ENCODE results near the gene ADM.

The ADM gene

DNA sequence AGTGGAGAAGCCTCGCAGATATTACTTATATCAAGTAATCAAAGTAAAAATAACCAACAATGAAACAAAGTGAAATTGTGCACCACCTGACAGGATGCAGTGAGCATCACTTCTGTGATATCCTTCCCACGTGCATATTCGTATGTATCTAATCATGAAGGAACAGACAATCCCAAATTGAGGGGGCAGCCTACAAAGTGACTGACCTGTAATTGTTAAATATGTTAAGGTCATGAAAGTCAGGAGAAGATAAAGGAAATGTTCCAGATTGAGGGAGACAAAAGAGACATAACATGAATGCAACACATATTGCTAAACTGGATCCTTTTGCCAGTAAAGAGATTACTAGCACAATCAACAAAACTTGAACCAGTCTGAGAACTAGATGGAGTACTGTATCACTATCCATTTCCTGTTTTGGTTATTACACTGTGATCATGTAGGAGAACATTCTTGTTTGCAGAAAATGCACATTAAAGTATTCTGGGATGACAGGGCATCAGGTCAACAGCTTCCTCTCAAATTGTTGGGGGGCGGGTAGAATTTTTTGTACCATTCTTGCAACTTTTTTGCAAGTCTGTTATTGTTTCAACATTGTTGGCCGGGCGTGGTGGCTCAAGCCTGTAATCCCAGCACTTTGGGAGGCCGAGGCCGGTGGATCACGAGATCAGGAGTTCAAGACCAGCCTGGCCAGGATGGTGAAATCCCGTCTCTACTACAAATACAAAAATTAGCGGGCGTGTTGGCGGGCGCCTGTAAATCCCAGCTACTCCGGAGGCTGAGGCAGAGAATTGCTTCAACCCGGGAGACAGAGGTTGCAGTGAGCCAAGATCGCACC lies 12.9 kb upstream of the ADM start:
- no peak for DNase-seq

DNA sequence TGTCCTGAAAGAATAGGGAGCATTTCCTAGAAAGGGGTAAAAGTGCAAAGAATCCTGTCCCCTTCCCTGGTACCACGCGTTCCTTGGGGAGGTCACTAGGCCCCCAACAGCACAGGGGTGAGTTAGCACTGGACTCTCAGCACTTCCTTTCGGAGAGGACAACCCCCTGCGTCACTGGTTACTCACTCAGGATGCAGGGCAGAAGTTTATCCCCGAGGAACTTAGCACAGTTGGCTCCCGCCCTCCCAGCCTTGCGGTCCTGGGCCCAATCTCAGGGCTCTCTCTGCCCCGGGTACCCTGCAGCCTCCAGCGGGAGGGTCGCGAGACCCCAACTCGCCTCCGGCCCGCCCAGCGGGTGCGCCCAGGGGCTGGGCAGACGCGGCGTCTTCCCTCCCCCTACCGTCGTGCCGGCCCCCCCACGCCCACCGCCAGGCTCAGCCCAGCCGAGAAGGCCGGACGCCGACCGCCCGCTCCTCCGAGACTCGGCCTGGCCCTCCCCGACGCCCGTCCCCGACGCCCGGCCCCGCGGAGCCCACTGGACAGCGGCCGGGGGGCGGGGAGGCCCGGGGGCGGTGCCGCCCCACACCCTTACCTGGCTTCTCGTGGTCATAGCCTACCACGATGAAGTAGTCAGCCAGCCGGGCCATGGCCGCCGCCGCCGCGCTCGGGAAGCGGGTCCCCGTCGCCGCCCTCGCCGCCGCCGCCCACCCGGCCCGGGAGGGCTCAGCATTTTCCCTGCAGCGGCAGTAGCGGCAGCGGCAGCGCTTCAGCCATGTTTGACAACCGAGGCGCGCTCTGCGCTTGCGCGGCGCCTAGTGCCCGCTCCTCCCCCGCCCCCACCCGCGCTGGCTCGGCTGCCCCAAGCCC lies 11.2 kb upstream of the ADM start, which contains the start of gene SBF2:
Gene SBF2, minus strand, starts transcription at position 797 of the 867 bp plus-strand sequence. Its CDS starts 150 bp downstream, at position 647.
- peak; percentile 71 for DNase-seq

DNA sequence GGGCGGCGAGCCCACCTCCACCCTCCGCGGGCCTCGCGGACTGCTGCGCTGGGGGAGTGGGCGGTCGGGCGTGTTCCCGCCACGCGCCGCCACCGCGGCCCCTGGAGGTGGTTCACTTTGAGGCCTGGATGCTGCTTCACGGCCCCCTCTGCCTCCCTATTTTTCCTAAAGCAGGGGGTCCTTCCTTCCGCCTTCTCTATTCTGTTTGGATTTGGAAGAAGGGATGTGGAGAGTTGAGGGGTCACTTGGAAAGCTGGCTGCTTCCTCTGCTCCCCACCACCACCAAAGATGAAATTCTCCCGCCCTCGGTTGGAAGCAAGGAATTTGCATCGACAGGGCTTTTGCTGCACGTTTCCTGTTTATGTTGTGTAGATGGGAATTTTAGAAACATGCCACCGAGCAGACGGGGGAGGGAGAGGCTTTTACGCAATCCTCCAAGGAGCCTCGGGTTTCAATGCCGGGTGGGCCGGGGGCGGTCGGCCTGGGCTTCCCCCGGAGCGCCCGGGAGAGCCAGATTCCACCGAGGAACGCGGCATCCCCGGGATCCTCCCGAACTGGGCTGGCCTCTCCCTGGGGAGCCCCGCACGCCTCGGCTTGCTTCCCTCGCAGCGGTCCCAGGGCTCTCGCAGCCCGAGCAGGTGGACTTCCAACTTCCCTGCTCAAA lies 10.5 kb upstream of the ADM start:
- DNase-seq, result no peak

DNA sequence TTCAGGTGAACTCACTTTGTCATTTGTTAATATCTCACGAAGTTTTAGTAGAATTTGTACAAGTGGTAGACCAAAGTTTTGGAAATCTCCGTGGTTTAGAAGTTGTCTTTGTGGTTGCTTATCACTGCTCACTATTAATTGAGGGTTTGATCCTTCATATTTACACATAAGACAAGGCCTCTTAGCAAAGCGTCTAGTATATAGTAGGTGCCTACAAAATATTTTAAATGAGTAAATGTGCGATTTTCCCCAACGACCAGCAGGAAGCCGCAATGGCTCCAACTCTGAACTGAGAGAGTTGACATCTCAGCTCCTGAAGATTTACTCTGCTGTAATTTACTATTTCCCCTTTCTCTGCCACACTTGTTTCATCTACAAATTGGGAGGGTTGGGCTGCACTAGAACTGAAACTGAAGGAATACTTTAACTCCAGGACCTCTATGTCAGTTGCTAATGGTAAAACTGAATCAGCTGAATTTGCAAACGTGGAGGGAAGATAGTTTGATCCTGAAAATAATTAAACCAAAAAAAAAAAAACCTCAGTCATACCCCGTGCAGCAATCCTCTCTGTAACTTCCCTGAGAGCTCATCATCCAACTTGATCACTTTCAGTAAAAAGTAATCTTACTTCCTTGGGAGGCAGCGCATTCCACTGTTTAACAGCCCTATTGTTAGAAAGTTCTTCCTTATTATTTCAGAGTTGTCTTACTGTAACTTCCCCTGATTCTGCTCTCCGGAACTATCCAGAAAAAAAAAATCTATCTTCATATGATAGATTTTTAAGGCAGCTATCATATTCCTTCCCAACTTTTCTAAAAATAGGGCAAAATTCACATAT lies 9.6 kb upstream of the ADM start:
- DNase-seq, result no peak

- DNase-seq, result peak; percentile 90
Measured at GRCh38 chr11:10298342-10298741, 6.5 kb upstream of the ADM start.

- DNase-seq, result no peak
Measured at GRCh38 chr11:10301656-10302358, 3.1 kb upstream of the ADM start.

DNA sequence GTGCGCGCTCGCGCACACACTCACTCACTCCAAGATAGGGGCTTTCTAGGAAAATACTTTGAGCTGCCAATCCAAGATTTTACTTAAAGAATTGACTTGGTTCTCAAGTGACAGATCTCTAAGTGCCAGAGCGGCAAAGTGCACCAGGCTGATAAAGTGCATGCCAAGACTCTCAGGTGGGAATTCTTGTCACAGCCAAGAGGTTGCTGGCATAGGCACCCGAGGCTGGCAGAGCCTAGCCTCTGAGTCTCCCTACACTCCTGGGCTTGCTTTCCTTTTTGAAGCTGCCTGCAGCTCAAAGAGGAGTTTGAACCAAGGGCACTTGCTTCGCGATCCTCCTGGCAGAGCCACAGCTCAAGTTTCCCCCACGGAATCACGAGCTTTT lies 2.5 kb upstream of the ADM start:
- no peak for DNase-seq

GRCh38 chr11:10302744-10303557 lies 1.9 kb upstream of the ADM start:
- DNase-seq, result peak; percentile 87

- peak; percentile 58 for DNase-seq
Measured at GRCh38 chr11:10303558-10304363, 1.1 kb upstream of the ADM start.

- DNase-seq, result no peak
Measured at GRCh38 chr11:10305262-10305963, 540 bp downstream of the ADM start.

- peak; percentile 25 for DNase-seq
Measured at GRCh38 chr11:10305964-10306918, 1.4 kb downstream of the ADM start.

GRCh38 chr11:10307022-10307399 lies 2.1 kb downstream of the ADM start:
- no peak for DNase-seq

- peak; percentile 73 for DNase-seq
Measured at GRCh38 chr11:10307400-10308200, 2.7 kb downstream of the ADM start.

GRCh38 chr11:10308201-10308954 lies 3.5 kb downstream of the ADM start:
- no peak for DNase-seq

DNA sequence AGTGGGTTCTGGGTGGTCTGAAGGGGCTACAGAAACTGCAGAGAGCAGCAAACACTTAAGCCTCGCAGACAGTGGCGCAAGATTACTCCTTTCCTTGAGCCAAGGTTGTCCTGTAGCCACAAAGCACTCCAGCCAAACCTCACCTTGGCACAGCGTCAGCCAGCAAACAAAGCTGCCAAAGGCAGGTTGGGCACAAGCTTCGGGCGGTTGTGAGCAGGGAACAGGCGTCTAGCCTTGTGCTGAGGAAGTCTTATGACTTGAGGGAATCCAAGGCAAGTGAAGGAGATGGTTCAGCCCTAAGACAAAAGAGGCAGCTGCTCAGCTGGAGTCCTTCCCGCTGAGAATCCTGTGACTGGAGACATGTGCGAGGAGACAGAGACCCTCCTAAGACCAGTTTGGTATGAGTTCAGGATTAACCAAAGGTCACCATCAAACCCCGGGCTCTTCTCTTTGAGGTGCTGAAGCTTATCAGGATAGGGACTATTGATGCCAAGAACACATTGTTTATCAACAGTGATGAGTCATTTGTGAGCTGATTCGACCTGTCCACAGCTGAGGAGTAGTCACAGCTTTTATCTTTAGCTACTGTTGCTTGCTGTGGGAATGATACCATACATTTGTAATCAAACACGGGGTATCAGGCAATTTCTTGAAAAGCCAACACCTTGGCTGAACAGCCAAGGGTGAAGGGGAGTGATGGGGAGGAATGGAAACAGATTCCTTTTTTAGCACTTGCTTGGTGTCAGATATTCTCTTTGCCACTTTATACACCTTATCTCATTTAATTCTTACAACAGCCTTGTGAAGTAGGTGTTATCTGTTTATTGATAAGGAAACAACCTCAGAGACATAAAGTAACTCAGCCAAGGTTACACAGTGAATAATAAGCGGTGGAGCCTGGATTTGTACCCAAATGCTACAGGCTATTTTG lies 4.6 kb downstream of the ADM start:
- DNase-seq, result peak; percentile 82

Data from NCI-H2029 (cell line).